Activated naive CD4-positive, alpha-beta T cell (primary cell): Measurements from ENCODE around the gene DNAH8.

Source experiments
- DNase-seq, 4 experiments: peaks; one replicate each; lab custom pipeline; 2025; lab: John Stamatoyannopoulos, UW

Gene DNAH8

GRCh38 chr6:38974389-38975151, 259.5 kb downstream of the DNAH8 start:
- DNase-seq = no peak

DNA sequence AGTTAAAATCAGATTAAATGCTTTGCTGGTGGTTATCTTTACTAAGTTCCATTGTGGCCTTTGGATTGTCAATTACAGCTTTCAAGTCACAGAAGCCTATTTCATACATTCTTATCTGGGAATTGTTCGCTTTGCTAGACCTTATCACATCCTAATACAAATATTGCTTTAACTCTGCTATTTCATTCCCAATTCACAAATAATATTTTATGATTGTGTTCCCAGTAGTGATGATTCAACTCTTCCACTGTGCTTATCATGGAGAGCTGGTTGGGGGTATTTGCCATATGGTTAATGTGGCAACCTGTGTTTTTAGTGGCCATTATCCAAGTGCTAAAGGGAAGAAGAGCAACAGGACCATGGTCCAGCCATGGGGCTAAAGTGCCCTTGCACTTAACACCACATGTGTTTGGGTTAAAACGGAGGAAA, 260.5 kb downstream of the DNAH8 start:
- no peak for DNase-seq

GRCh38 chr6:38976051-38976450, 260.9 kb downstream of the DNAH8 start:
- DNase-seq = no peak

DNA sequence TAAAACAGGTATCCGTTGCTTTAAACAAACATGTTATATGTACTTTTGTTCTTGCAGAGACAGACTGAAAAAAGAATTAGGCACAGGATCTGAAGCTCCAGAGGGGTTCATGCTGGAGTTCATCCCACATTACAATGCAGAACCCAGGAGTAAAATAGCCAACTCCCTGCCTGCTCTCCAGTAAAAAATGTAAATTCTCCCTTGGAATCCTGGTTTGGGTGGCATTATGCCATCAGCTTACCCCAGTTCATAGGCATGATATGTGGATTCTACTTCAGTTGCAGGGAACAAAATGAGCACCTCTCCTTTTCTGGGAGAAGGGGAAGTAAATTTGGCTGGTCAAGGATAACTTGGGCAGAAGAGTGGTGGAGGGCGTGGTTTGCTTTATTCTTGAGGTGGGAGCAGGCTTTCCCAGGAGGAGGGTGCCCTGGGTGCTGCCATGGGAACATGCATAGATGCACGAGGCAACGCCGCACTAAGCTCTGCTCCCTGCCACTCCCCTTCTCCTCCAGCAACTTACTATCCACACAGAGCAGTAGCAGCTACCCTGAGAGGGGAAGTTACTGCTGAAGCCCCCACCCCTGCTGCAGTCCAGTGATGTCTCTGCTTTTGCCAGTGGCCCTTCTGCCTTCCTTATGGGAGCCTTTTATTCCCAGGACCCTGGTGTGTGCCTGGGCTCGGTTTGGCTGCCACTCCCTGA, 261.8 kb downstream of the DNAH8 start:
- DNase-seq = no peak

- no peak for DNase-seq
Measured at GRCh38 chr6:38978139-38978704, 263.1 kb downstream of the DNAH8 start.

DNA sequence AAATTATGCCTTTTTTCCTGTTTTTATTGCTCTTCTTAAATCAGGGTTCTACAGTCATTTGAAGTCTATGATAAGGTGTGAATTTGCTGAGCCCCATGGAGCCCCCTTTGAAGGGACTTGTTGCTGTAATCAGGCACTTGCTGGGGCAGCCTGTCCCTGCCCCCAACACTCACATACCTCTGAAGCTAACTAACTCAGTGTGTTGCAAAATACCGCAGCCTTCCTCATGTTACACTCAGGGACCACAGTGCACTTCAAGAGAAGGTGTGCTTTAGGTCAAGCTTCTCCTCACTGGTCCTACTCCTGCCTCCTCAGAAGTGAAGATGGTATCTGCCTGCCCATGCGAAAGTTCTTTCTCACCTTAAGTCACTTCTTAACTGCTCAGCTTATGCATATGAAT, 267.4 kb downstream of the DNAH8 start:
- no peak for DNase-seq

- DNase-seq = no peak
Measured at GRCh38 chr6:38984723-38985122, 269.6 kb downstream of the DNAH8 start.

GRCh38 chr6:38985839-38986238, 270.7 kb downstream of the DNAH8 start:
- no peak for DNase-seq

- DNase-seq = no peak
Measured at GRCh38 chr6:38987503-38987902, 272.4 kb downstream of the DNAH8 start.

GRCh38 chr6:38988736-38989449, 273.8 kb downstream of the DNAH8 start:
- no peak for DNase-seq

GRCh38 chr6:38990475-38990874, 275.4 kb downstream of the DNAH8 start:
- DNase-seq = no peak

GRCh38 chr6:38996676-38997075, 281.6 kb downstream of the DNAH8 start:
- DNase-seq = no peak

DNA sequence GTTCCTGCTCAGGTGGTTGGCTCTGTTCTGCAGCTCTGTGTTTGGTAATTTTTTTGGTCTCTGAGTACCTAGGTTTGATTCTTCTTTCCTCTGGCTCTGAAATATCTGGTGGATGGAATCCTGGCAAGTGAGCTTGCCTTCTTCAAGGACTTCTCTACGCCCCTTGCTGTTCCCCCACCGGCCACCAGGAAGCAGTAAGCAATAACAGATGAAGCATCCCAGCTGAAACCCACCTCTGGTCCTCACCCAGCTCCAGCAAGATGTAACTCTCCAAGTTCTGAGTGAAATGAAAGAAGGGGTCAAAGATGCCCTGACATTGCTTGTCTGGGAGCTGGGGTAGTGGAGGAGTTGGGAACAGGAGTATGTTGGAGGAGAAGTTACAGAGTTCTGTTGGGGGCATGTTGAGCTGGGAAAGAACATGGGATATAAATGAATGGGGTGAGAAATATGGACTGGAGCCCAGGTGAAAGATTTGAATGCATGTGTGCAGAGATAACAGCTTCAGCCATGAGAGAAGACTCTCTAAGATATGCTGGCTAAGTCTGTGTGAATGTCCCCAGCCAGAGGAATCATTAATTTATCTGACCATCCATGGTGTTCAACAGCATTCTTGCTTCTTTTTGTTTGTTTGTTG, 282.1 kb downstream of the DNAH8 start:
- DNase-seq = peak in 2 of 4 experiments; percentile 1 to 4

GRCh38 chr6:39003072-39003471, 288.0 kb downstream of the DNAH8 start:
- DNase-seq = no peak

DNA sequence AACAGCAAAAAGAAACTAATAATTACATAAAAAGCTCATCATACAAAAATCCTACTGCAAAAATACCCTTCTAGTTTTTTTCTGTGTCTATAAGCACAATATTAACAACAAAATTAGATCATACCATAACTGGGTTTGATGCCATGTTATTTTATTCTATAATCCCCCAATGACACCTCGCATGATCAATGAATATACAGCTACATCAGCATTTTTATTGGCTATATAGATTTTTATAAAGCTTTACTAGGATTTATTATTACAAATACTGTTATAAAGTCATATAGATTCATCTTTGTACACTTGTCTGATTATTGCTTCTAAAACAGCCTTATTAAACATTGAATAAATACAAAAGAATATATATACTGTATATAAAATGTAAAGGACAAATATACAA, 288.4 kb downstream of the DNAH8 start:
- no peak for DNase-seq

GRCh38 chr6:39004801-39005200, 289.7 kb downstream of the DNAH8 start:
- DNase-seq = no peak

- no peak for DNase-seq
Measured at GRCh38 chr6:39005774-39006173, 290.7 kb downstream of the DNAH8 start.

- no peak for DNase-seq
Measured at GRCh38 chr6:39007575-39007974, 292.5 kb downstream of the DNAH8 start.

DNA sequence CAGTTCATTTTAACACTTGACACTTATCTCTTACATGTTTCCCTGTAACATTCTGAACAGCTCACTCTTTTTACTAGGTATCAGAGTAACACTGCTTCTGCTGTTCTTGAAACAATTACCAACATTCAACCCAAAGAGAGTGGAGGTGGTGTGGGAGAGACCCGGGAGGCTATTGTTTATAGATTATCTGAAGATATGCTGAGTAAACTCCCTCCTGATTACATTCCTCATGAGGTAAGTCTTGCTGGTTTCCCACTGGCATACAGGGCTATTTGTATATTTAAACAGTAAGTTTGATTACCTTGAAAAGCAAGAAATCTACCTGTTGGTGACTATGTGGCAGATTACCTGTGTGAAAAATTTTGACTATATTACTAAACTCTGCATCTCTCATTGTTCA, 293.6 kb downstream of the DNAH8 start:
- no peak for DNase-seq

DNA sequence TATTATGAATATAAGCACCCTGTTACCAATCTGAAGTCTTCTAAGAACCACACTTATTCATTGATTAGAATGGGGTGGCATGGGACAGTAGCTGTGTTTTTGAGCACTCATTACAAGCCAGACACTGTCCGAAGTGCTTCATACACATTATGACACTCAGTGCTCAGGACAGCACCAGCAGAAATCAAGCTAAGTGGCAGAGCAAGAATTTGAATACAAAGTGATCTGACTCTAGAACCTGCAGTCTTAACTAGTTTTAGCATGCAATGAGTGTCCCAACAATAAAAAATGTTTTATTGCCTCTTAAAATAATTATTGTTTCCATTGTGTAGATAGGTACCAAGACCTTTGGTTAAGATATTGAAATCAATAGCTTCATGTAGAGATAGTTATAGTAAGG, 294.4 kb downstream of the DNAH8 start:
- DNase-seq = no peak

GRCh38 chr6:39016839-39017546, 301.9 kb downstream of the DNAH8 start:
- DNase-seq = no peak

DNA sequence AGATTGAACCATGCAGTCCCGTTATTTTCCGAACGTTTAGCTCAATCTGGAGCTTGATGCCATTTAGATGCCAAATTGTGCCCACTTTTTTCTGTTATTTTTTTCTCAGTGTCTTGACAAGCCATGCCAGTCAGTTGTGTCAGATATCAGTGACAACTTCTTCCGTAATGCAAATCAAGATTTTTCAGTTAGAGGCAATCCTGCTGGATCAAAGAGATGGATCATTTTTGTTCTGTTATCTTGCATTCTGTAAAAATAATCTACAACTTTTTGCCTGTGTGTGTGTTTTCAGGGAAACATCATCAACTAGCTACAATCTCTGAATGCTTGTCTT, 302.4 kb downstream of the DNAH8 start:
- no peak for DNase-seq
